LoVo (cell line): ENCODE results near the gene ATXN1.

Source experiments
- DNase-seq: peaks from one replicate; pipeline ENCODE4 v3.0.0-alpha.2; 2016; ENCODE audit warnings: low spot score

The ATXN1 gene

GRCh38 chr6:16355238-16355637 is 406.0 kb downstream of the ATXN1 start:
- DNase-seq: no peak

- DNase-seq: no peak
These were observed 406.6 kb downstream of the ATXN1 start for GRCh38 chr6:16354692-16355091.

- DNase-seq: no peak
These were observed 408.3 kb downstream of the ATXN1 start for GRCh38 chr6:16352821-16353438.

- no peak for DNase-seq
These were observed 409.0 kb downstream of the ATXN1 start for GRCh38 chr6:16352258-16352635.

GRCh38 chr6:16349544-16349943 is 411.7 kb downstream of the ATXN1 start:
- no peak for DNase-seq

GRCh38 chr6:16346831-16347230 is 414.4 kb downstream of the ATXN1 start:
- DNase-seq: no peak

- DNase-seq: peak; percentile 39
These were observed 415.6 kb downstream of the ATXN1 start for GRCh38 chr6:16345449-16346330.

GRCh38 chr6:16344756-16345155 is 416.5 kb downstream of the ATXN1 start:
- no peak for DNase-seq

- no peak for DNase-seq
These were observed 417.7 kb downstream of the ATXN1 start for GRCh38 chr6:16343593-16343992.

- no peak for DNase-seq
These were observed 422.0 kb downstream of the ATXN1 start for GRCh38 chr6:16339265-16339587.

GRCh38 chr6:16338577-16339264 is 422.5 kb downstream of the ATXN1 start:
- peak; percentile 43 for DNase-seq

GRCh38 chr6:16337295-16337975 is 423.8 kb downstream of the ATXN1 start:
- no peak for DNase-seq

- no peak for DNase-seq
These were observed 424.4 kb downstream of the ATXN1 start for GRCh38 chr6:16336911-16337294.

GRCh38 chr6:16336056-16336818 is 425.0 kb downstream of the ATXN1 start:
- DNase-seq: no peak

GRCh38 chr6:16335176-16335575 is 426.1 kb downstream of the ATXN1 start:
- DNase-seq: no peak

- no peak for DNase-seq
These were observed 426.6 kb downstream of the ATXN1 start for GRCh38 chr6:16334671-16335070.

GRCh38 chr6:16333580-16333979 is 427.7 kb downstream of the ATXN1 start:
- DNase-seq: peak; percentile 8

- peak; percentile 67 for DNase-seq
These were observed 429.1 kb downstream of the ATXN1 start for GRCh38 chr6:16332175-16332542.

- peak; percentile 68 for DNase-seq
These were observed 429.7 kb downstream of the ATXN1 start for GRCh38 chr6:16331384-16332174.

GRCh38 chr6:16329233-16329632 is 432.0 kb downstream of the ATXN1 start:
- DNase-seq: no peak

- DNase-seq: no peak
These were observed 433.4 kb downstream of the ATXN1 start for GRCh38 chr6:16327777-16328325.
